SK-N-SH treated with all-trans-retinoic acid at 6 μM for 48 hours (cell line): ENCODE measurements around the gene KRT82.

Experiments
- ATAC-seq: fragments of 200-7000 bp; cut with Tn5 transposase; 3 replicates; pipeline ENCODE4 v1.9.1; 2020; ENCODE audit warnings: mild to moderate bottlenecking, moderate library complexity
- BACH2 ChIP-seq: fragments of 250-450 bp; sonication (Bioruptor Pico); IDR thresholded peaks from 2 replicates; pipeline ENCODE4 v1.9.0; 2021; ENCODE audit warnings: mild to moderate bottlenecking, borderline replicate concordance
- CREB5 ChIP-seq: fragments of 250-450 bp; sonication (Bioruptor Pico); IDR thresholded peaks from 2 replicates; pipeline ENCODE4 v1.5.1; 2020; ENCODE audit warnings: low read depth, mild to moderate bottlenecking, moderate library complexity
- CSDC2 ChIP-seq: fragments of 250-450 bp; sonication (Bioruptor Pico); IDR thresholded peaks from 2 replicates; pipeline ENCODE4 v1.5.0; 2020; ENCODE audit warnings: mild to moderate bottlenecking, moderate library complexity
- CSRNP3 ChIP-seq: fragments of 250-450 bp; sonication (Bioruptor Pico); IDR thresholded peaks from 2 replicates; pipeline ENCODE4 v1.5.1; 2021; ENCODE audit warnings: mild to moderate bottlenecking, moderate library complexity
- ESRRG ChIP-seq: fragments of 250-450 bp; sonication (Bioruptor Pico); IDR thresholded peaks from 2 replicates; pipeline ENCODE4 v1.6.1; 2021; ENCODE audit warnings: mild to moderate bottlenecking
- GLIS3 ChIP-seq: fragments of 250-450 bp; sonication (Bioruptor Pico); IDR thresholded peaks from 2 replicates; pipeline ENCODE4 v1.5.0; 2020; ENCODE audit warnings: mild to moderate bottlenecking, moderate library complexity
- ISL1 ChIP-seq: fragments of 250-450 bp; sonication (Bioruptor Pico); IDR thresholded peaks from 2 replicates; pipeline ENCODE4 v2.1.2; 2022; ENCODE audit warnings: mild to moderate bottlenecking, moderate library complexity
- OSR1 ChIP-seq: fragments of 250-450 bp; sonication (Bioruptor Pico); IDR thresholded peaks from 2 replicates; pipeline ENCODE4 v1.8.0; 2022; ENCODE audit warnings: moderate library complexity, mild to moderate bottlenecking, inconsistent platforms
- PATZ1 ChIP-seq: fragments of 250-450 bp; sonication (Bioruptor Pico); IDR thresholded peaks from 2 replicates; pipeline ENCODE4 v1.8.0; 2020; ENCODE audit warnings: mild to moderate bottlenecking, moderate library complexity, borderline replicate concordance
- POU6F1 ChIP-seq: fragments of 250-450 bp; sonication (Bioruptor Pico); IDR thresholded peaks from 2 replicates; pipeline ENCODE4 v1.8.0; 2021; ENCODE audit warnings: low read depth, mild to moderate bottlenecking, moderate library complexity, borderline replicate concordance
- PPARA ChIP-seq: fragments of 250-450 bp; sonication (Bioruptor Pico); IDR thresholded peaks from 2 replicates; pipeline ENCODE4 v1.5.0; 2020; ENCODE audit warnings: mild to moderate bottlenecking, borderline replicate concordance
- RARB ChIP-seq: fragments of 250-450 bp; sonication (Bioruptor Pico); IDR thresholded peaks from 2 replicates; pipeline ENCODE4 v1.8.0; 2021; ENCODE audit warnings: mild to moderate bottlenecking, moderate library complexity
- SNAI2 ChIP-seq: fragments of 250-450 bp; sonication (Bioruptor Pico); IDR thresholded peaks from 2 replicates; pipeline ENCODE4 v1.5.0; 2020; ENCODE audit warnings: mild to moderate bottlenecking, moderate library complexity
- TCF4 ChIP-seq: fragments of 250-450 bp; sonication (Bioruptor Pico); IDR thresholded peaks from 2 replicates; pipeline ENCODE4 v1.8.0; 2021; ENCODE audit warnings: mild to moderate bottlenecking, moderate library complexity, borderline replicate concordance
- TOX ChIP-seq: fragments of 250-450 bp; sonication (Bioruptor Pico); IDR thresholded peaks from 2 replicates; pipeline ENCODE4 v1.8.0; 2021; ENCODE audit warnings: mild to moderate bottlenecking, moderate library complexity, borderline replicate concordance
- TSHZ2 ChIP-seq: fragments of 250-450 bp; sonication (Bioruptor Pico); IDR thresholded peaks from 2 replicates; pipeline ENCODE4 v1.5.0; 2020; ENCODE audit warnings: mild to moderate bottlenecking, moderate library complexity
- ZC3H10 ChIP-seq: fragments of 250-450 bp; sonication (Bioruptor Pico); IDR thresholded peaks from 2 replicates; pipeline ENCODE4 v1.5.1; 2021; ENCODE audit warnings: mild to moderate bottlenecking, moderate library complexity
- ZFP30 ChIP-seq: fragments of 450-650 bp; formaldehyde crosslinking; IDR thresholded peaks from 2 replicates; pipeline ENCODE4 v1.5.0; 2022; ENCODE audit warnings: mild to moderate bottlenecking, moderate library complexity
- ZNF70 ChIP-seq: fragments of 450-650 bp; formaldehyde crosslinking; IDR thresholded peaks from 2 replicates; pipeline ENCODE4 v1.5.0; 2020; ENCODE audit warnings: mild to moderate bottlenecking, moderate library complexity
- ZNF8 ChIP-seq: fragments of 450-650 bp; formaldehyde crosslinking; IDR thresholded peaks from 2 replicates; pipeline ENCODE4 v1.5.0; 2020; ENCODE audit warnings: mild to moderate bottlenecking, moderate library complexity

The KRT82 gene

GRCh38 chr12:52433501-52434080 lies 27.5 kb upstream of the KRT82 start (continued):
- TF ChIP-seq CSRNP3 (CRISPR knock-in tag) (no peak), CREB5 (CRISPR knock-in tag) (no peak), PATZ1 (CRISPR knock-in tag) (no peak), ZNF70 (no peak)
- TF ChIP-seq, all 23 proteins: peak for 0

GRCh38 chr12:52432559-52433207 lies 26.5 kb upstream of the KRT82 start:
- TF ChIP-seq ZNF70 (no peak), TSHZ2 (no peak), OSR1 (CRISPR knock-in tag) (no peak), ZNF8 (no peak), PPARA (no peak), ZC3H10 (CRISPR knock-in tag) (no peak)
- no peak for ATAC-seq

- ATAC-seq: no peak
- TF ChIP-seq PPARA: no peak
- TF ChIP-seq TCF4 (CRISPR knock-in tag): no peak
- no peak for TF ChIP-seq RARB (CRISPR knock-in tag)
- no peak for TF ChIP-seq POU6F1 (CRISPR knock-in tag)
Observed at GRCh38 chr12:52428121-52428520, 22.0 kb upstream of the KRT82 start.

- no peak for ATAC-seq
- TF ChIP-seq ZFP30 (CRISPR knock-in tag) (no peak), ESRRG (CRISPR knock-in tag) (no peak), ISL1 (CRISPR knock-in tag) (no peak), TCF4 (CRISPR knock-in tag) (no peak), CSDC2 (CRISPR knock-in tag) (no peak), TOX (CRISPR knock-in tag) (no peak)
Observed at GRCh38 chr12:52427083-52427482, 20.9 kb upstream of the KRT82 start.

- ATAC-seq: no peak
- no peak for TF ChIP-seq TCF4 (CRISPR knock-in tag)
- no peak for TF ChIP-seq ZFP30 (CRISPR knock-in tag)
- no peak for TF ChIP-seq ZNF8
- no peak for TF ChIP-seq PPARA
- TF ChIP-seq RARB (CRISPR knock-in tag): no peak
- no peak for TF ChIP-seq PATZ1 (CRISPR knock-in tag)
- TF ChIP-seq ISL1 (CRISPR knock-in tag): no peak
- no peak for TF ChIP-seq CSDC2 (CRISPR knock-in tag)
- no peak for TF ChIP-seq BACH2 (CRISPR knock-in tag)
- no peak for TF ChIP-seq OSR1 (CRISPR knock-in tag)
- TF ChIP-seq SNAI2: no peak
- TF ChIP-seq TOX (CRISPR knock-in tag): no peak
- no peak for TF ChIP-seq ESRRG (CRISPR knock-in tag)
- TF ChIP-seq GLIS3 (CRISPR knock-in tag): no peak
- TF ChIP-seq CSRNP3 (CRISPR knock-in tag): no peak
- no peak for TF ChIP-seq ZC3H10 (CRISPR knock-in tag)
Observed at GRCh38 chr12:52426034-52426433, 19.9 kb upstream of the KRT82 start.
